ENCODE data around the gene CLCN7. TPM values are rescaled to one million over a fixed set of nuclear protein-coding genes. Genes with fewer than 3 reads are reported as not detected.
A peak's percentile ranks its signal among the peaks of the same experiment; 100 is the strongest.

CLCN7 gene
- total and polyA plus RNA-seq, 8 donors, result 28.6 to 130 (median 31.3) TPM

DNA sequence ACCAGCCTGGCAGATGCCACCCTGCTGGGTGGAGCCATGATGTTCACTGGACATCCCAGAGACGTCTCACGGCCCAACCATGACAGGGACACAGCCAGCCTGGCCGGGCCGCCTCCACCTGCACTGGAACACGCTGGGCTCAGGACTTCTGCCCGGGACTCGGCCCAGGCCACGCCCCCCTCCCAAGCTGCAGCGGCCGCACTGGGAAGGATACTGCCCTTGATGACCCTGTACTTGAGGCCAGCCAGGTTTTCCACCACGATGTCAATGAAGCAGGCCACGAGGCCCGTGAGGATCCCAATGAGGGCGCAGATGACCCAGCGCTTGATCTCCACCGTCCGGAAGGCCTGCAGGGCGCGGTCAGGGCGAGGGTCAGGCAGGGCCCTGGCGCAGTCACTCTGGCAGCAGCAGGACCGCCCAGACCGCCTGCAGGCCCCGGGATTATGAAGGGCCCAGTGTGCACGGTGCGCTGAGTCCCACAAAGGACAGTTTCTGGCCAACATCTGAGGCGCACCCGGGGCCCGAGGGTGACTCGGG is 14.2 kb downstream of the CLCN7 start:
- no peak for ATAC-seq
- Histone ChIP-seq H3K9me3 (no peaks in the 10 kb centered on the region), H3K4me3 (no peak overlapping the region), H3K27ac (no peak overlapping the region), H3K4me1 (no peaks in the 10 kb centered on the region), H3K27me3 (no peaks in the 10 kb centered on the region), H3K36me3 (peaks cover 0 to 90% of the 10 kb centered on the region in 2 donors)
- peak in 1 of 4 donors; percentile 70 for DNase-seq
- intact Hi-C loops (cut with DNase I), result no loop called here
- TF ChIP-seq, protein P1, sequence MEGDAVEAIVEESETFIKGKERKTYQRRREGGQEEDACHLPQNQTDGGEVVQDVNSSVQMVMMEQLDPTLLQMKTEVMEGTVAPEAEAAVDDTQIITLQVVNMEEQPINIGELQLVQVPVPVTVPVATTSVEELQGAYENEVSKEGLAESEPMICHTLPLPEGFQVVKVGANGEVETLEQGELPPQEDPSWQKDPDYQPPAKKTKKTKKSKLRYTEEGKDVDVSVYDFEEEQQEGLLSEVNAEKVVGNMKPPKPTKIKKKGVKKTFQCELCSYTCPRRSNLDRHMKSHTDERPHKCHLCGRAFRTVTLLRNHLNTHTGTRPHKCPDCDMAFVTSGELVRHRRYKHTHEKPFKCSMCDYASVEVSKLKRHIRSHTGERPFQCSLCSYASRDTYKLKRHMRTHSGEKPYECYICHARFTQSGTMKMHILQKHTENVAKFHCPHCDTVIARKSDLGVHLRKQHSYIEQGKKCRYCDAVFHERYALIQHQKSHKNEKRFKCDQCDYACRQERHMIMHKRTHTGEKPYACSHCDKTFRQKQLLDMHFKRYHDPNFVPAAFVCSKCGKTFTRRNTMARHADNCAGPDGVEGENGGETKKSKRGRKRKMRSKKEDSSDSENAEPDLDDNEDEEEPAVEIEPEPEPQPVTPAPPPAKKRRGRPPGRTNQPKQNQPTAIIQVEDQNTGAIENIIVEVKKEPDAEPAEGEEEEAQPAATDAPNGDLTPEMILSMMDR (IDR thresholded peaks at IDR 0.05), result no peak

DNA sequence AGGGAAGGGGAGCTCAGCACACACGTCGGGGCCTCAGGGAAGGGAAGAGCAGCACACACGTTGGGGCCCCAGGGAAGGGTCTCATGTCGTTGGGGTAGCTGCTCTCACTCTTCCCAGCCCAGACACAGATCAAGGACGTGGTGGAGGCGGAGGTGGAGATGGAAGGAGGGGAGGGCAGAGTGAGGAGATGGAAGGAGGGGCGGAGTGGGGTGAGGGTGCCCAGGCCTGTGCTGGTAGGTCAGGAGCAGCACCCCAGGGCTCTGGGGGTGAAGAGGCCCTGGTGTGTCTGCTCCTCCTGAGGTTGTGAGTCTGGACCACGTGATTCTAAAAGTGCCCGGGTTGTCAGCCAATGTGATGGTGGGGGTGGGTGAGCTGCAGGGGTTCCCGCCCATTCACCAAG is 14.9 kb downstream of the CLCN7 start:
- ATAC-seq, result no peak
- Histone ChIP-seq H3K27me3 (no peaks in the 10 kb centered on the region), H3K36me3 (peaks cover 0 to 91% of the 10 kb centered on the region in 2 donors), H3K4me1 (no peaks in the 10 kb centered on the region), H3K4me3 (no peak overlapping the region), H3K9me3 (no peaks in the 10 kb centered on the region), H3K27ac (no peak overlapping the region)
- intact Hi-C loops (cut with DNase I), result no loop called here
- no peak for DNase-seq
- TF ChIP-seq, protein P1 (IDR thresholded peaks at IDR 0.05), result no peak

DNA sequence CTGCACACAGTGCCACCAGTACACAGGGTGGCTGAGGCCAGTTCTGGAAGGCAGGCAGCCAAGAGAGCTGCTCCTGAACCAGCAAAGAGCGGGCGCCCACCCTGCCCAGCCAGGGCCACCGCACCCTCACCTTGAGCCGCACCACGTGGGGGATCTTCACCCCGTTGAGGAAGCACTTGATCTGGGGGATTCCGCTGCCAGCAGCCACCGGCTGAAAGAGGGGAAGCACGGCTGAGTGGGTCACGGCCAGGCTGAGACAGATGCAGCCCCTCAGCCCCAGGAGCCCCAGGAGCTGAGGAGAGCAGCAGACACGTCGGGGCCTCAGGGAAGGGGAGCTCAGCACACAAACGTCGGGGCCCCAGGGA is 15.9 kb downstream of the CLCN7 start:
- Histone ChIP-seq H3K27ac (no peak overlapping the region), H3K27me3 (no peaks in the 10 kb centered on the region), H3K9me3 (no peaks in the 10 kb centered on the region), H3K4me3 (no peak overlapping the region), H3K4me1 (no peaks in the 10 kb centered on the region), H3K36me3 (peaks cover 0 to 92% of the 10 kb centered on the region in 2 donors)
- TF ChIP-seq, protein P1 (IDR thresholded peaks at IDR 0.05), result no peak
- ATAC-seq, result no peak
- intact Hi-C loops (cut with DNase I), result no loop called here
- DNase-seq, result peak in 1 of 4 donors; percentile 71

DNA sequence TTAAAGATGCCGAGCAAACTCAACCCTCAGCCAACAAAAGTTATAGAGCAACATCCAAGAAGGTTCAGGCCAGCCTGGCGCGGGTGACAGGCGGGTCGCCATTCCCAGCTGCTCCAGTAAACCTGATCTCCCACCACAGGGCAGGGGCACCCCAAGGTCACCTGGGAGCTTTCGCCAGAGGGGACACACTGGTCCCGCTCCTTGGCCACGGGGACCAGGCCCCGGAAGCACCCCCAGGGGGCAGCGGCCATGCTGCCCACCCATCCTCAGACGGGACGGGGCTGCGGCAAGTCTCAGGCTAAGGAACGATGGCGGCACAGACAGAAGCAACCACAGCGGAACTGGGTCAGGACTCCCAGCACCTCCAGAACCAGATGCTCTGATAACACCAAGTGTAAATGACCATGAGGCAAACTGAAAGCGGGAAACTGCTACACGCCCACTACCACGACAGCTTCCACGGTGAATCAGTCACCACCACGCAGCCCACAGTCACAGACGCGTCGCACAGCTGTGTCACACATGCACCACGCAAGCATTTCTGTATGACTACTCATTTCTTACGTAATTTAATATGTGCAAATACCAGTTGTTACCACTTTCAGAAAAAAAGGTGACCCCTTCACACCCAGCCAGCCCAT is 16.4 kb downstream of the CLCN7 start:
- H3K9me3 ChIP-seq, result no peaks in the 10 kb centered on the region
- TF ChIP-seq, protein P1 (IDR thresholded peaks at IDR 0.05), result no peak
- intact Hi-C loops (cut with DNase I), result no loop called here
- H3K4me3 ChIP-seq, result no peak overlapping the region
- H3K4me1 ChIP-seq, result no peaks in the 10 kb centered on the region
- H3K36me3 ChIP-seq, result peaks cover 0 to 92% of the 10 kb centered on the region in 2 donors
- no peak for DNase-seq
- no peak overlapping the region for H3K27ac ChIP-seq
- H3K27me3 ChIP-seq, result no peaks in the 10 kb centered on the region
- no peak for ATAC-seq

DNA sequence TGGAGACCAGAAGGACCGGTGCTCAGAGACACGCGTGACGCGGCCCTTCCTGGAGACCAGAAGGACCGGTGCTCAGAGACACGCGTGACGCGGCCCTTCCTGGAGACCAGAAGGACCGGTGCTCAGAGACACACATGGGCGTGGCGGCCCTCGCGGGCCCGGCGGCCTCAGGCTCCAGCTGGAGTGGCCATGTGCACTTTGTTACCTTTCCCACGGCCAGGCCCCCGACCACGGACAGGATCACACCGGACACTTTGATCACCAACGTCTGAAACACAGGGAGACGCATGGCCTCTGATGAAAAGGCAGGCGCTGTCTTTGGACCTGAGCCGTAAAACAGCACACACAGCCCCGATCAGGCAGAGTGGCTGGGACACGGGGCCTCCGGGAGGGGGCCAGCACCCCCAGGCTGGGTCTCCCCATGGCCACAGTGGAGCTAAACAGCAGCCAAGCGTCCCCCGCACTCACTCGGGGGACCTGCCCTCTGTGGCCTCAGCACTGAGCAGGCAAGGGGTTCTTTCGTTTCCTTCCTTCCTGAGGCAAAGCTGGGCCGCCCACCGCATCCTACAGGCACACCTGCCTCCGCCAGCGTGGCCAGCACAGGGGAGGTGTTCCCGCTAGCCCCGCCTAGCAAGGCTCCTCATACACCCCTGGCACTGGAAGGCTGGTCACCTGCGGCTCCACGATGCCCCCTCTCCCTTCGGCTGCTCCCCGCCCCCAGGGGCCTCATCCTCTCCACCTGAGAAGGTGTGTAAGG is 17.2 kb downstream of the CLCN7 start:
- Histone ChIP-seq H3K4me1 (no peaks in the 10 kb centered on the region), H3K9me3 (no peaks in the 10 kb centered on the region), H3K27ac (no peak overlapping the region), H3K27me3 (no peaks in the 10 kb centered on the region), H3K36me3 (peaks cover 0 to 92% of the 10 kb centered on the region in 2 donors), H3K4me3 (no peak overlapping the region)
- ATAC-seq (no peak), DNase-seq (no peak)
- intact Hi-C loops (cut with DNase I), result no loop called here
- TF ChIP-seq, protein P1 (IDR thresholded peaks at IDR 0.05), result no peak

Measured in left lung (tissue), 10 donors.